Body of pancreas (tissue), 4 donors: ENCODE measurements around the gene PTGR2.

Experiments
- POLR2A ChIP-seq, 3 donors: fragments of 450-650 bp; IDR thresholded peaks; one replicate each; pipeline ENCODE4 v1.6.1; 2016; ENCODE audit warnings: antibody characterized with exemption in 3 of 3, mild to moderate bottlenecking in 2 of 3
- TF ChIP-seq, protein P1 (sequence below), 7 experiments: fragments of 450-650 bp in 4 of 7; fragments of 200-600 bp in 3 of 7; sonication (generic) in 3 of 7; IDR thresholded peaks; one replicate each; pipeline ENCODE4 v1.5.1; 2016 to 2019; ENCODE audit warnings: antibody characterized with exemption in 7 of 7

DNA sequence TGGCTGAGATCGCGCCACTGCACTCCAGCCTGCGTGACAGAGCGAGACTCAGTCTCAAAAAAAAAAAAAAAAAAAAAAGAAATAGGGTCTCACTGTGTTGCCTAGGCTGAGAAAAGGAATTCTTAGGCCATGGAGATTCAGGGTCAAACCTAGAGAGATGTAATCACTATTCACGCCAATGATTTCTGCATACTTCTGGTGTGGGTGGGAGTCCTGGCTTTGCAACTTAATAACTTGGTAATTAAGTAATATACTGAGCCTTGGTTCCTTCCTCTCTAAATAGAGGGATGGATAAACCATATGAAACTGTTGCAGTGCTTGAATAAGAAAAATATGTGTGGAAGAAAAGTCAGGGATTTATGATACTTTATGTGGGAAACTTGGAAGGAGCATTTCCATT, 37.7 kb downstream of the PTGR2 start:
- TF ChIP-seq, protein P1, sequence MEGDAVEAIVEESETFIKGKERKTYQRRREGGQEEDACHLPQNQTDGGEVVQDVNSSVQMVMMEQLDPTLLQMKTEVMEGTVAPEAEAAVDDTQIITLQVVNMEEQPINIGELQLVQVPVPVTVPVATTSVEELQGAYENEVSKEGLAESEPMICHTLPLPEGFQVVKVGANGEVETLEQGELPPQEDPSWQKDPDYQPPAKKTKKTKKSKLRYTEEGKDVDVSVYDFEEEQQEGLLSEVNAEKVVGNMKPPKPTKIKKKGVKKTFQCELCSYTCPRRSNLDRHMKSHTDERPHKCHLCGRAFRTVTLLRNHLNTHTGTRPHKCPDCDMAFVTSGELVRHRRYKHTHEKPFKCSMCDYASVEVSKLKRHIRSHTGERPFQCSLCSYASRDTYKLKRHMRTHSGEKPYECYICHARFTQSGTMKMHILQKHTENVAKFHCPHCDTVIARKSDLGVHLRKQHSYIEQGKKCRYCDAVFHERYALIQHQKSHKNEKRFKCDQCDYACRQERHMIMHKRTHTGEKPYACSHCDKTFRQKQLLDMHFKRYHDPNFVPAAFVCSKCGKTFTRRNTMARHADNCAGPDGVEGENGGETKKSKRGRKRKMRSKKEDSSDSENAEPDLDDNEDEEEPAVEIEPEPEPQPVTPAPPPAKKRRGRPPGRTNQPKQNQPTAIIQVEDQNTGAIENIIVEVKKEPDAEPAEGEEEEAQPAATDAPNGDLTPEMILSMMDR (IDR thresholded peaks at IDR 0.05), result no peak
- no peak for TF ChIP-seq POLR2A (IDR thresholded peaks at IDR 0.05)
